ENCODE results near the gene TNPO1.

Gene TNPO1

GRCh38 chr5:72955143-72955767 is 138.8 kb downstream of the TNPO1 start:
- no peak for TF ChIP-seq Cebpa-rat (IDR thresholded peaks at IDR 0.05)
- peaks cover 0 to 47% (median 35%) of the 10 kb centered on the region in 11 experiments; a peak in 19 of 22 replicates for H3K27me3 ChIP-seq

GRCh38 chr5:72955768-72956323 is 139.4 kb downstream of the TNPO1 start, which contains the start of gene FCHO2:
Gene FCHO2 (plus strand): TSS chr5:72956041. CDS start chr5:72956097, 56 bp downstream.
- Histone ChIP-seq H3K4me2 (peak within 1 kb of the TSS; percentile 84 to 97 (median 90)), H3K36me3 (peaks cover 0 to 26% (median 0%) of the 10 kb centered on the region in 11 experiments; a peak in 6 of 22 replicates), H3K9ac (peak within 1 kb of the TSS; percentile 80 to 96 (median 86)), H4K20me1 (peaks cover 3 to 38% (median 7%) of the 10 kb centered on the region in 11 experiments; a peak in 12 of 22 replicates), H3K9me3 (replicated peaks in 1 of 11) (peaks cover 0 to 30% (median 0%) of the 10 kb centered on the region in 11 experiments; a peak in 8 of 22 replicates), H3K27me3 (peaks cover 0 to 47% (median 35%) of the 10 kb centered on the region in 11 experiments; a peak in 19 of 22 replicates), H3K4me1 (peaks cover 8 to 59% (median 29%) of the 10 kb centered on the region in 10 experiments), H3K27ac (peak within 1 kb of the TSS; percentile 69 to 95 (median 76)), H3K4me3 (peak within 1 kb of the TSS; percentile 73 to 93 (median 87))
- no peak for TF ChIP-seq Cebpa-rat (IDR thresholded peaks at IDR 0.05)

More at GRCh38 chr5:72955143-72955767, 138.8 kb downstream of the TNPO1 start:
- peak overlapping the region; percentile 84 to 97 (median 90) for H3K4me2 ChIP-seq
- H3K4me1 ChIP-seq: peaks cover 8 to 65% (median 29%) of the 10 kb centered on the region in 10 experiments
- H3K9ac ChIP-seq: peak overlapping the region; percentile 80 to 96 (median 86)
- H3K9me3 ChIP-seq (replicated peaks in 1 of 11): peaks cover 0 to 30% (median 0%) of the 10 kb centered on the region in 11 experiments; a peak in 8 of 22 replicates
- peaks cover 0 to 26% (median 0%) of the 10 kb centered on the region in 11 experiments; a peak in 6 of 22 replicates for H3K36me3 ChIP-seq
- H4K20me1 ChIP-seq: peaks cover 3 to 32% (median 7%) of the 10 kb centered on the region in 11 experiments; a peak in 12 of 22 replicates
- peak overlapping the region; percentile 73 to 93 (median 87) for H3K4me3 ChIP-seq
- peak overlapping the region; percentile 30 to 95 (median 74); a peak in 20 of 22 replicates for H3K27ac ChIP-seq

- H3K4me3 ChIP-seq: peak overlapping the region; percentile 73 to 93 (median 87)
- H3K4me2 ChIP-seq: peak overlapping the region; percentile 79 to 97 (median 90)
- peaks cover 3 to 45% (median 7%) of the 10 kb centered on the region in 11 experiments; a peak in 13 of 22 replicates for H4K20me1 ChIP-seq
- peaks cover 0 to 30% (median 0%) of the 10 kb centered on the region in 11 experiments; a peak in 8 of 22 replicates for H3K9me3 ChIP-seq (replicated peaks in 1 of 11)
- peak overlapping the region; percentile 69 to 95 (median 76) for H3K27ac ChIP-seq
- peaks cover 0 to 30% (median 0%) of the 10 kb centered on the region in 11 experiments; a peak in 6 of 22 replicates for H3K36me3 ChIP-seq
- TF ChIP-seq Cebpa-rat (IDR thresholded peaks at IDR 0.05): no peak
- peaks cover 8 to 52% (median 26%) of the 10 kb centered on the region in 10 experiments for H3K4me1 ChIP-seq
- H3K27me3 ChIP-seq: peaks cover 0 to 47% (median 35%) of the 10 kb centered on the region in 11 experiments; a peak in 19 of 22 replicates
- H3K9ac ChIP-seq: peak overlapping the region; percentile 80 to 96 (median 86)
Measured at GRCh38 chr5:72956324-72957140, 140.1 kb downstream of the TNPO1 start.

GRCh38 chr5:72957337-72957736 is 140.9 kb downstream of the TNPO1 start:
- Histone ChIP-seq H3K4me2 (peak overlapping the region; percentile 79 to 97 (median 90); a peak in 21 of 22 replicates), H3K36me3 (peaks cover 0 to 38% (median 0%) of the 10 kb centered on the region in 11 experiments; a peak in 6 of 22 replicates), H3K9me3 (replicated peaks in 1 of 11) (peaks cover 0 to 30% (median 0%) of the 10 kb centered on the region in 11 experiments; a peak in 8 of 22 replicates), H3K4me1 (peaks cover 8 to 46% (median 18%) of the 10 kb centered on the region in 10 experiments), H3K27ac (peak overlapping the region in 3 of 11 experiments; percentile 91 to 95 (median 92); a peak in 5 of 22 replicates), H3K9ac (peak overlapping the region in 3 of 11 experiments; percentile 92 to 96 (median 95); a peak in 6 of 22 replicates), H3K4me3 (peak overlapping the region in 8 of 10 experiments; percentile 73 to 93 (median 86); a peak in 15 of 20 replicates), H3K27me3 (peaks cover 0 to 47% (median 35%) of the 10 kb centered on the region in 11 experiments; a peak in 19 of 22 replicates), H4K20me1 (peaks cover 3 to 53% (median 8%) of the 10 kb centered on the region in 11 experiments; a peak in 13 of 22 replicates)
- TF ChIP-seq Cebpa-rat (IDR thresholded peaks at IDR 0.05): no peak

- H3K4me3 ChIP-seq: peak overlapping the region in 2 of 10 experiments; percentile 73 to 87; a peak in 3 of 20 replicates
- H3K4me2 ChIP-seq: peak overlapping the region in 2 of 11 experiments; percentile 89 to 90; a peak in 4 of 22 replicates
- peaks cover 0 to 30% (median 4%) of the 10 kb centered on the region in 11 experiments; a peak in 8 of 22 replicates for H3K9me3 ChIP-seq (replicated peaks in 1 of 11)
- no peak overlapping the region for H3K27ac ChIP-seq
- TF ChIP-seq Cebpa-rat (IDR thresholded peaks at IDR 0.05): no peak
- peaks cover 4 to 72% (median 13%) of the 10 kb centered on the region in 11 experiments; a peak in 14 of 22 replicates for H4K20me1 ChIP-seq
- H3K27me3 ChIP-seq: peaks cover 0 to 39% (median 28%) of the 10 kb centered on the region in 11 experiments; a peak in 19 of 22 replicates
- peaks cover 8 to 27% (median 14%) of the 10 kb centered on the region in 10 experiments; a peak in 19 of 20 replicates for H3K4me1 ChIP-seq
- peaks cover 0 to 54% (median 0%) of the 10 kb centered on the region in 11 experiments; a peak in 6 of 22 replicates for H3K36me3 ChIP-seq
- peak overlapping the region in 1 of 11 experiments; percentile 4; a peak in 1 of 22 replicates for H3K9ac ChIP-seq
Measured at GRCh38 chr5:72959257-72959656, 142.8 kb downstream of the TNPO1 start.
